Effector memory CD4-positive, alpha-beta T cell (primary cell): ENCODE data around the gene DIP2C.

Experiments
- DNase-seq, 3 donors: peaks; one replicate each; pipeline ENCODE4 v3.0.0-alpha.2; 2020
- H3K27ac ChIP-seq: 2 replicates; pipeline ENCODE4 v1.7.0; 2013; ENCODE audit warnings: mild to moderate bottlenecking, low read length, moderate library complexity; ENCODE audit not compliant: insufficient read depth, poor library complexity, severe bottlenecking
- H3K27me3 ChIP-seq: replicated peaks from 2 replicates; pipeline ENCODE4 v1.7.0; 2013; ENCODE audit warnings: mild to moderate bottlenecking, low read length; ENCODE audit not compliant: insufficient read depth, control insufficient read depth, poor library complexity, severe bottlenecking
- H3K36me3 ChIP-seq: 2 replicates; pipeline ENCODE4 v1.7.0; 2013; ENCODE audit warnings: mild to moderate bottlenecking, low read length, moderate library complexity; ENCODE audit not compliant: control insufficient read depth, insufficient read depth
- H3K4me1 ChIP-seq: 2 replicates; pipeline ENCODE4 v1.7.0; 2013; ENCODE audit warnings: low read length, mild to moderate bottlenecking; ENCODE audit not compliant: control insufficient read depth, insufficient read depth, poor library complexity, severe bottlenecking
- H3K4me3 ChIP-seq: 2 replicates; pipeline ENCODE4 v1.7.0; 2013; ENCODE audit warnings: low read length, low read depth, mild to moderate bottlenecking; ENCODE audit not compliant: insufficient read depth, poor library complexity, severe bottlenecking
- H3K9me3 ChIP-seq: 2 replicates; pipeline ENCODE4 v1.7.0; 2013; ENCODE audit warnings: mild to moderate bottlenecking, low read length, moderate library complexity; ENCODE audit not compliant: control insufficient read depth

The DIP2C gene

DNA sequence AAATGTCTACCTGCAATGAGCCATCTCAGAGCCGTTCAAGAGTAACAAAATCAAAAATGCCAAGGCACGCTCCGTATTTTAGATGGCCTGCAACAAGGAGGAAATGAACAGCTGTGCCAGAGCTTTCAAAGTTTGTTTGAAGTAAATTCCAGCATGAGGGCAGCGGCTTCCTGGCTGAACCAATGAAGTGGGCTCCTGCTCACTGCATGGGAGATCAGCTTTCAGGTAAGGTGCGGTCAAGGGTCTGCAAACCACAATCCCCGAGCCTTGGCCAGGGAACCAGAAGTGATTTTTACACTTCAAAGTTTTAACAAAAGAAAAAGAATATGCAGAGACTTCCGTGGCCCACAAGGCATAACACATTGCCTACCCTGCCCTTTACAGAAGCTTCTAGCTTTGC is 120.6 kb downstream of the DIP2C start:
- DNase-seq: no peak
- Histone ChIP-seq H3K36me3 (no peaks in the 10 kb centered on the region), H3K4me1 (no peaks in the 10 kb centered on the region), H3K27me3 (no peaks in the 10 kb centered on the region), H3K9me3 (peaks cover 4% of the 10 kb centered on the region), H3K4me3 (no peak overlapping the region), H3K27ac (no peak overlapping the region)

DNA sequence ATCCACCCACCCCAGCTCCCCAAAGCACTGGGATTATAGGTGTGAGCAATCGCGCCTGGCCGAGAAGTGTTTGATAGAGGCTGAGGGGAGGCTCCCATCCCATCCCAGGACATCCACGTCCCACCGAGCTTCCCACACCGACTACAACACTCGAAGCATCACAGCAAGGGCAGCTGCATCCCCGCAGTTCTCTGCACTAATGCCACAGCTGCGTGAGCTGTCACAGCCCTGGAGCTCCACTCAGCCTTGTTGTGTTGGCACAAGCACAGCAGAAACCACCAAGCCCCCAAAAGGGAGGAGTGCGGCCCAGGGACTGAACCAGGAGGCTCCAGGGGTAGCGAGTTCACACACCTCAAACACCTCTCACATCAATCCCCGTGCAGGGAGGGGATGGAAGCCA is 121.6 kb downstream of the DIP2C start:
- no peak for DNase-seq
- Histone ChIP-seq H3K9me3 (peaks cover 4% of the 10 kb centered on the region), H3K27me3 (no peaks in the 10 kb centered on the region), H3K4me1 (no peaks in the 10 kb centered on the region), H3K4me3 (no peak overlapping the region), H3K27ac (no peak overlapping the region), H3K36me3 (no peaks in the 10 kb centered on the region)

DNA sequence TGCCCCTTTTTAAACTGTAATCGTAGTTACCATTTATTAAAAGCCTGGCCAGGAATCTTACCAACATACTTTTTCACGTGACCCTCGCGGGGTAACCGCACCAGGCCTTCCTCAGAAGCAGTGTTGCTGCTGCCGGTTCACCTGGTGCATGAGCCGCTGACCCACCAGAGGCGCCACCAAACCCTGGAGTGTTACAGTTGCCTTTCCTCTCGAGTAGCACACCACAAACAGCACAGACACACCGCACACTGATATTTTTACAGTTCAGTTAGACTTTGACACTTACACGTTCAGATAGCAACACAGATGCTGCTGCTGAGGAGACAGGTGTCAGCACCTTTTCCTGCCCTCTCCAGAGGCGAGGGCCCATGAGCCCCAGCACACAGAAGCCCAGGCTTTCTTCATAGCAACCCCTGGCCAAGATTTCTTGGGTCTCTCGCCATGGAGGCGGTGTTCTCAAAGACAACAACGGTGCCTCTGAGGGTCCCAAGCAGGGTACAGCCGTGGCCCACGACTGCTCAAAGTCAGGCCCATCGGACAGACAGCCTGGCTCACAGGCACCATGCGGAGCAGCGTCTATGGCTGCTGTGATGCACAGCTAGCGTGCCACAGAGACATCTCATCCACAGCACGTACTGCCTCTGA is 123.1 kb downstream of the DIP2C start:
- no peak for DNase-seq
- Histone ChIP-seq H3K4me1 (no peaks in the 10 kb centered on the region), H3K4me3 (no peak overlapping the region), H3K27ac (no peak overlapping the region), H3K27me3 (no peaks in the 10 kb centered on the region), H3K9me3 (peaks cover 4% of the 10 kb centered on the region), H3K36me3 (no peaks in the 10 kb centered on the region)

DNA sequence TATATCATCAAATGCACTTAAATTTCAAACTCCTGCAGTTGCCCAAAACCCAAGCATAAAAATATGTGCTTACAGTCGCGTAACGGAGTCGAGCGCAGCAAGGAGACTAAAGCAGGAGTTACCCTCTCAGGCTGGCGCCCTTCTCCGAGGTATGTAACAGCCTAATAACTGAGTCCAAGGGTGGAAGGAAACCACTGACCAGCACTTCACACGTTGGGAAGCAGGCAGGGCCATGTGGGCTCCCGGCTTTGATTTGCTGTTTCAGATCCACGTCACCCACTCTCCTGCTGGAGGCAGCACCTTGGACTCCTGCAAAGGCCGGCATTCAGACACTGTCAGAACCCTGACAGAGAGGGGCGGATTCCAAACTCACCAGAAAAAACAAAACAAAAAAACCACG is 123.8 kb downstream of the DIP2C start:
- peaks cover 4% of the 10 kb centered on the region for H3K9me3 ChIP-seq
- H3K4me3 ChIP-seq: no peak overlapping the region
- H3K4me1 ChIP-seq: no peaks in the 10 kb centered on the region
- H3K27me3 ChIP-seq: no peaks in the 10 kb centered on the region
- DNase-seq: no peak
- H3K36me3 ChIP-seq: no peaks in the 10 kb centered on the region
- H3K27ac ChIP-seq: no peak overlapping the region

DNA sequence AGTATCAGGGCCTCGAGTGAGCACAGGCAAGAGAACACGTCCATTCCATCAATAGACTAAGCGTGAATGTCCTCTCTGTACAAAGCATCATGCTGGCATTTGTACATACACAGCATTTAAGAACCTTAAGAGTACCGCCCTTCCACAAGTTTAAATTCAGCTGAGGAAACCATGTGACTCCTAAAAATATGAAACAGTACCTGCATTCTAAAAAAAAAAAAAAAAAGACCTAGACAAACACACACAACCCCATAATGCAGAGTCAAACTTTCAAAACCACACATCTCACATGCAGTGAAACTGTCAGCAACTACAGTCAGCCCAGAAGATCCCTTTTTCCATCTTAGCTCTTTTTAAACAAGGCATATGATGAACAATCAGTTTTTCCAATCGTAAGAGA is 124.3 kb downstream of the DIP2C start:
- Histone ChIP-seq H3K4me1 (no peaks in the 10 kb centered on the region), H3K27me3 (no peaks in the 10 kb centered on the region), H3K27ac (no peak overlapping the region), H3K4me3 (no peak overlapping the region), H3K9me3 (peaks cover 4% of the 10 kb centered on the region), H3K36me3 (no peaks in the 10 kb centered on the region)
- no peak for DNase-seq

DNA sequence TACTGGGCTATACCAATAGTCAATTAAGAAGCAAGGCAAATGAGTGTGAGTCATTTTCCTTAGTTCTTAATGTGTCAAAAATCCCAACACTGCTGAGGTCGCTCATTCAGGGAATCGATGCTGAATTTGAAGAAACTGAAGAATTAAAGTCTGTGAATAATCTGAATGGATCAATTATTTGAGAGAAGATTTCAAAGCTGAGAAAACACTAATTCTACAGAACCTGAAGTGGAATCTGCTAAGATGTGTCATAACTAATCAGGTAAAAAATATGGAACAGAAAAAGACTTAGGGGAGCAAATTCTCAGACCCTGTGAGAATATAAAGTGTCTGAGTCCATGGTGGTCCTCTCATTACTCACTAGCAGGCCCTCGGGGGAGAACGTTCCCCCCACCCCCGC is 125.6 kb downstream of the DIP2C start:
- Histone ChIP-seq H3K9me3 (no peaks in the 10 kb centered on the region), H3K27ac (no peak overlapping the region), H3K4me3 (no peak overlapping the region), H3K4me1 (no peaks in the 10 kb centered on the region), H3K27me3 (no peaks in the 10 kb centered on the region), H3K36me3 (no peaks in the 10 kb centered on the region)
- DNase-seq: no peak

DNA sequence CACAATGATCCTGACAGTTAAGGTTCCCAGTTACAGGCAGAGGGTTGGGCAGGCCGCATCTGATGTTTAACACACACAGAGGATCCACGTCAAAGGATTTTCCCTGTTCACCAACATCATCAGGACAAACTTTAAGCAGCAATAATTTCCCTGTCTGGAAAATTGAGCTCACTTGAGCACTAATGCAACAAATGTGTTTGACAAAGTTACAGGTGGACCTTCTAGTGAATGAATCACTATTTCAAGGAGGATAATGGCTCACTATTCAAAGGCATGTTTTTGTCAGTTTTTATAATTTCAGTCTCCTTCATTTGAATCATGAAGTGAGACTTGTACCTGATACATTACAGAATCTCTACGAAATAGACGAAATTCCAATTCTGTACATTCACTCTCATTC is 127.3 kb downstream of the DIP2C start:
- Histone ChIP-seq H3K27ac (no peak overlapping the region), H3K4me1 (no peaks in the 10 kb centered on the region), H3K4me3 (no peak overlapping the region), H3K27me3 (no peaks in the 10 kb centered on the region), H3K36me3 (no peaks in the 10 kb centered on the region), H3K9me3 (no peaks in the 10 kb centered on the region)
- DNase-seq: no peak

DNA sequence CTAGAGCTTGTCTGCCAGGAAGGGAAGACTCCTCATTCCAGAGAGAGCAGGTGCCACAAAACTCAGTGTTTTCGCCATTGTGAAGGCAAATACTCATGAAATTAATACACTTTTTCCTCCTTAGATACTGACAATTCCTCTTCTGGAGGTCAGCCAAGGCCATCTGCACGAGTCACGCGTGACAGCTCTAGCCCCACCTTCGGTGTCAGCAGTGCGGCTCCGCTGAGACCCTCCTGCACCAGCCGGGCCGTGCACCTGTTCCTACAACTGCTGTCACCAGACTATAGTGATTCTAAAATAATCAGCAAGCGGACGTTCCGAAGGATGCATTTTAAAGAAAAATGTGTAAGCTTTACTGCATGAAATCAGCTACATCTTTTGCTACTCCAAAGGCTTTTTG is 127.7 kb downstream of the DIP2C start:
- no peak overlapping the region for H3K4me3 ChIP-seq
- no peaks in the 10 kb centered on the region for H3K4me1 ChIP-seq
- no peak for DNase-seq
- H3K9me3 ChIP-seq: no peaks in the 10 kb centered on the region
- no peak overlapping the region for H3K27ac ChIP-seq
- no peaks in the 10 kb centered on the region for H3K27me3 ChIP-seq
- H3K36me3 ChIP-seq: no peaks in the 10 kb centered on the region

DNA sequence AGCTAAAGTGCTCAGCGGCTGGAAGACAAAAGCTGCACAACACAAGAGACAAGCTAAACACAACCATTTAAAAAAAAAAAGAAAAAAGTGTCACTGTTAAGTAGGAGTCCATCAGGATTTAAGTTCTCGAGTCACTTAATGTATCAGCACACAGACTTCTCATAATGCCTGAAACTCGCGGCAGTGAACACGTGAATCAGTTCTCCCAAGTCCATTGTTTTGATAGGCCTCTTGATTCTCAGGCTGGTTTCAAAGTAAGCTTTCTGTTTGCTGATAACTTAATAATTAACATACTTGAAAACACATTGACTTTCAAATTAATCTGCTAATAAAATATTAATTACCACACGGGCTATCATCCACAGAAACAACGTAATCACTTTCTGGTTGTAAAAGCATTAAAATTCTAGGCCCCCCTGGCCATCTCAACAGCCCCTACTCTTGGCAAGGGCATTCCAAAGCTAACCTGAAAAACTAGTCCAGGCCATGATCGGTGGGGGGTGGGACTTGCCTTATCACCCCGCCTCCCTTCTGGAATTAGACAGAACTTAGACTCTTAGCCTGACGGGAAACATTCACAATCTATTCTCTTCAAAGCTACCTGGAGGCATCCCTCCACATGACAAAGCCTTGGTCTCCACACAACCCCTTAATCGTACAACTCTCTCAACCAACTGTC is 129.0 kb downstream of the DIP2C start:
- DNase-seq: no peak
- Histone ChIP-seq H3K4me1 (no peaks in the 10 kb centered on the region), H3K4me3 (no peak overlapping the region), H3K36me3 (no peaks in the 10 kb centered on the region), H3K9me3 (no peaks in the 10 kb centered on the region), H3K27ac (no peak overlapping the region), H3K27me3 (no peaks in the 10 kb centered on the region)

DNA sequence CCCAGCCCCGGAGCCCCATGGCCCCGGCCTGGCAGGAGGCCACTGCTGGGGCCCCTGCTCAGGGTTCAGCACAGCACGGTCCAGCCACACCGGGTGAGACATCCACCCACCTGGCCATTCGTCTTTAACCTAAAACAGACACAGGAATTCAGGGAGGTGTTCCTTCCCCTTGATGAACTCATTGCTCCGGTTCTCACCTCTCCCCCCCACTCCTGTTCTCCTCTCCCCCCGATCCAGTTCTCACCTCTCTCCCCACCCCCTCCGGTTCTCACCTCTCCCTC is 129.8 kb downstream of the DIP2C start:
- no peak overlapping the region for H3K4me3 ChIP-seq
- H3K27ac ChIP-seq: no peak overlapping the region
- DNase-seq: no peak
- no peaks in the 10 kb centered on the region for H3K4me1 ChIP-seq
- H3K36me3 ChIP-seq: no peaks in the 10 kb centered on the region
- no peaks in the 10 kb centered on the region for H3K9me3 ChIP-seq
- no peaks in the 10 kb centered on the region for H3K27me3 ChIP-seq
